ENCODE data around the gene FRMD4A. TPM values are rescaled to one million over a fixed set of nuclear protein-coding genes. Genes with fewer than 3 reads are reported as not detected.
"Not testable (repeated sequence)": the region's sequence is repeated elsewhere in the genome, so short reads cannot be mapped to it uniquely, and the experiment has no call there.

FRMD4A gene
- total RNA-seq, 1 experiment from 2014 or later: 1.1 TPM

DNA sequence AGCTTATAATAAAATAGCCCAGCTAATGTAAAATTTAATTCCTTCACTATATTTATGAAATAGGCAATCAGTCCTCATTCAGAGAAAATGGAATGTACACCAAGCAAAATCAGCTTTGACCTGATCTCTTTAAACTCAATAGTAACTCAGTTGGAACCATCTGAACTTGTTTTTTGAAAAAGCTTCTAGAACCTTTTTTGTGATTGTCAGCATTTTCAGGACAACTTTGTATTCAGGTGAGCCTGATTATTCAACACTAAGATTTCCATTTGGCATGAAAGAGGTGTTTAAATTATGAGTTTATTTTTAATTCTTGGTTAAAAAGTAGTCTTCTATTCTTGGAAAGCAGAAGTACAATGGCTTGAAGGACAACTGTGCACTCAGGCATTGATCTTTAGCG is 89.5 kb downstream of the FRMD4A start:
- DNase-seq (ENCODE audit: low spot score): no peak

DNA sequence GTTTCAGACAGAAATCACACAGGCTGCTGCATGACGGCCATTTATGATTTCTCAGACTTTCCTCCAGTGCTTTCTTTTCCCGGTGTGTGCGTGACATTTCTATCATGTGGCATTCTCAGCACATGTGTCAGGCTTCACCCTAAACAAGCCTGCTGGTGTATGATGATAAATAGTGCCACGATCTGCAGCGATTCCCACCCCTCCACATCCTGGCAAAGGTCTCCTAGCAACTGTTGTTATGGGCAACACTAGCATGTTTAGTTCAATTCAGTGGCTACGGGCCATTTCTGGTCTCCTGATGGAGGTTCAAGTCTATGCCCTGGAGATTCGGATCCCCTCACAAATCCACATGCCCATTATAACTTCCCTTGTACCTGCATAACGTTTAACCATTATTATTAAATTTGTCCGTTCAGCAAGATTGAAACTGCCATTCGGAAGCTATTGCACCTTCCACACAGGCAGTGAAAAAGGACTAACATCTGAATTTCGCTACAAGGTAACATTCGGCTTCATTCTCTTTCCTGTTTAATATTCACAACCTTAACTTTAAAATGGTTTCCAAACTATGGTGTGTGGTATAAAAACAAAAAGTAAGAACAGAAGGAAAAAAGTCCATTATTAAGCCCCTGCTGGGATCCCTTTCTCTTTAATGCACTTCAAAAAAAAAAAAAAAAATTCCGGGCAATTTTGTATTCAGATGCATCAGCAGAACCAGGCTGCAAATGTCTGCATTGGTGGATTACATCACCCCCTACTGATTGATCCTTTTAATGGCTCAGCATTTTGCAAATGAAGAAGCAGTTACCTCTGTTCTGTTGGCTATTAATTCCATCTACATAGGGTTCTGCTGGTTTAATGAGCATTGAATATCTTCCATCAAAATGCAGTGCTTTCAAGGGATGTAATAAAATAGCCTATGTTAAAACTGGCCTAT is 90.2 kb downstream of the FRMD4A start:
- DNase-seq (ENCODE audit: low spot score): no peak

DNA sequence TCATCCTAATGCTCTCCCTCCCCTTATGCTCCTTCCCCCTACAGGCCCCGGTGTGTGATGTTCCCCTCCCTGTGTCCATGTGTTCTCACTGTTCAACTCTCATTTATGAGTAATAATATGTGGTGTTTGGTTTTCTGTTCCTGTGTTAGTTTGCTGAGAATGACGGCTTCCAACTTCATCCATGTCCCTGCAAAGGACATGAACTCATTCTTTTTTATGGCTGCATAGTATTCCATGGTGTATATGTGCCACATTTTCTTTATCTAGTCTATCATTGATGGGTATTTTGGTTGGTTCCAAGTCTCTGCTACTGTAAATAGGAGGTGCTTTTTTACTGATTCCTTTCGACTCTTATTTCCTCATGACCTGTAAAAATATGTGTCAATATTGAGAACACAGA is 92.1 kb downstream of the FRMD4A start:
- DNase-seq (ENCODE audit: low spot score): not testable (repeated sequence)

DNA sequence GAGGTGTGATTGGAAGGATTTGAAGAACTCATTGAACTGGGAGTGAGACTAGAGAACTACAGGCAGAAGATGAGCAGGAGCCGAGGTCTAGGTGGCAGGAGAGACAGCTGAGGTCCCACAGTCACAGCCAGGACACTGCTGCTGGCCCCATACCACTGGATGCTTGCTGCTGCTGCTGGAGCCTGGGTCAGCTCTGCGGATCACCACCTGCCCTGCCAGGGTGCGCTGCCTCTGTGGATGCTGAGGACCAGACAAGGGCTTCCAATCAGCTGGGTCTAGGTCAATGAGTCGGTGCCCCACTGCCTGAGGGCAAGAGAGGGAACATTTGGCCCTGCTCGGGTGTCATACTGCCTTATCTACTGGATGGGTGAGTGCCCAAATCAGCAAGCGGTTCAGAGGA is 94.4 kb downstream of the FRMD4A start:
- no peak for DNase-seq (ENCODE audit: low spot score)

DNA sequence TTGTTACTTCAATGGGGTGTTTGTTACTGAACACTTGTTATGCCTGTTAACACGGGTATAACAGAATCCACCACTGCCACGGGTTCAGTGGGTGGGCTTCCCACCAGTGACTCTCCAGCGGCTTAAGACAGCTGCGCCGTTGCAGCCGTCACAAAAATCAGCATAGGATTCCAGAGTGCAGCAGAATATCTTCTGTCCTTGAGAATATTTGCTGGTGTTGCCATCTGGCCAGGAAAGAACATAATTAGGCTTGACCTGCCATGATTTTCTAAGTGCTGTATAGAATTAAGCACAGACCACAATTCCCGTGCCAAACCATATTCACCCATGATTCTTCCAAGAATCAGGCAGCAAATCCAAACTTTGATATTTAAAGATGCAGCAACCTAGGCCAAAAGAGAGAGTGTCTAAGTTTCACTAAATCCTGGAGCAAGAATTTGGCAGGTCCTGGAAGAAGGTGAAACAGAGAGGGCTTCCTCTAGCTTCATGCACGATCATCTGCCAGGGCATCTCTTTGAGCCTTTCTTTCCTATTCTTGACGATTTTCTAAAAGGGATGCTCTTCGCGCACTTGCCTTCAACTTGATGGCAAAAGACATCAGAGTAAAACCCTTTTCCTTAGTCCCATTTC is 95.0 kb downstream of the FRMD4A start:
- no peak for DNase-seq (ENCODE audit: low spot score)

DNA sequence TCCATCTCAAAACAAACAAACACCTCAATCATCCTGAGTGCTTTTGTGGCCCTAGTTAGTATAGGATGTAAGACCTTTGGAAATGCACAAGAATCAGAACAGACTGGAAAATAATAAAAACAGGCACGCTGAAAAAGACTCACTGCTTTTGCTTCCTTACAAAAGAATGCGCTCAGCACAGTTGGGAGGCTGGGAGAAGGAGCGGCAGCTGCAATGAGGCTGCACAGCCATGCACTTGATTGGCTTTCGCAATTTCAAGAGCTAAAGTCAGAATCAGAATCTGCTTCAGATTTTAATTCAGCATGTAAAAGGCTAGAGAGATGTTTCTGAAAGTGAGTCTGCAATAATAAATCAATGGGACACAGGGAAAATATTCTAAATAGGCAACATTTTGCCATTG is 97.2 kb downstream of the FRMD4A start:
- no peak for DNase-seq (ENCODE audit: low spot score)

DNA sequence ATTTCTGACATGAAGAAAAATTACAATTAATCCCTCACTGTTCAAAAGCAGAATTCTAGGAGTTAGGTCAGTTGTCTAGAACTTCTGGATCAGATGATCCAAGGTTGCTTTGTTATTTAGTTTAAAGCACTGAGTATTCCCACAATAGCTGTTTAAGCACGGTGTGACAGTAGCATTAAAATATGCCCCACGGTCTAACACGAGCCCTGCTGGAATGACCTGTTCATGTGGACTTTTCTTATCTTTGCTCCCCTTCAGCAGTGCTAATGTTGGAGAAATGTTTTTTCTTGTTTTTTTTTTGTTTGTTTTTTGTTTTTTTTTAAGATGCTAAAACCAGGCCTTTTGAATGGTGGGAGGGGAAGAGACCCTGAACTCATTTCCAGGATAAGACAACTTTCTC is 101.9 kb downstream of the FRMD4A start:
- DNase-seq (ENCODE audit: low spot score): not testable (repeated sequence)

DNA sequence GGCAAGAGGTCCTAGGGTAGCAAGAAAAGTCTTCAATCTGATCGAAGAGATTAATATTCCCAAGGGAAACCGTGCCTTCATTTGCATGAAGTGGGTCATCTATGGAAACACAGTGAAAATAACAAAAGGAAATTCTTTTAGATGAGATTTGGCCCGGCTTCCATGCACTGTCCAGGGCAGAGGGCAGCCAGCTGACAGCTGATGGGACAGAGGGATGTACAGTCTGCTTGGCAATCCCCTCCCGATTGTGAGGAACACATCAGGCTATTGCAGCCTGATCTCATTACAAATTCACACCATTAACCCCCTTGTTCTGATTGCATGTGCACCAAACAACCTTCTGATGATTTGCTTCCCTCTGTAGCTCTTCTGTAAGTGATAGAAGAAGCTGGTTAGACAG is 105.3 kb downstream of the FRMD4A start:
- no peak for DNase-seq (ENCODE audit: low spot score)

DNA sequence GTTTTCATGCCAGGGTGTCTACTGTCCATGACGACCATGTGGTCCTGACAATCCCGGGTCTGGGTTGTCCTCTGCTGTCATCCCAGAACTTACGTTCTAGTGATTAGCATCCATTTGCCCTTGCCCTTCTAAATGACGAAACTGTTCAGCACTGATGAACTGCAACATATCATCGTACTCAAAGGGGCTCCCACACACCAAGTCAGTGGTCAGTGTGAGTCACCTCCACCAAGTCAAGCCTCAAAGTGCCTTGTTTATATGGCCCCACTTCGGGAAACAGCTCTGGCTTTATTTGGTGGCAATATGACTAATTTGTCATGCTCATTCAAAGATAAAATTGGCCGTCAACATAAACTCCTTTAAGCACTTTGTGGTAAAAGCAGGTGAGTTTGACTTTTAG is 110.7 kb downstream of the FRMD4A start:
- DNase-seq (ENCODE audit: low spot score): peak; percentile 25

DNA sequence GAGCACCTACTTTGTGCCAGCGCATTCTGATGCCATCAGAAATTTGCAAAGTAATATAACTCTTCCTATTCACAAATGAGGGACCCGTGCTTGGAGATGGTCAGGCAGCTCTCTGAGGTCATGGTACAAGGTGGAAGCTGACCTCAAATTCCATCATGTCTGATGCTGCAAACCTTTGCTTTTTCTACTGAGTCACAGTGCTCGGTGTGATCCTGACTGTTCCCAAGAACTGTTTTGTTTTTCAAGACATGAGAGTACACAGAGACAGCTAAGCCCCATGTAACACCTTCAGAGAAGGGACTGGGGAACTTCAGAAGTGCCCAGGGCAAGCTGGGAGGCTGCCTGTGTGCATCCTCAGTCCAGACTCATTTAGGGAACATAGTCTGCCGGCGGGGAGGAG is 111.3 kb downstream of the FRMD4A start:
- DNase-seq (ENCODE audit: low spot score): no peak

DNA sequence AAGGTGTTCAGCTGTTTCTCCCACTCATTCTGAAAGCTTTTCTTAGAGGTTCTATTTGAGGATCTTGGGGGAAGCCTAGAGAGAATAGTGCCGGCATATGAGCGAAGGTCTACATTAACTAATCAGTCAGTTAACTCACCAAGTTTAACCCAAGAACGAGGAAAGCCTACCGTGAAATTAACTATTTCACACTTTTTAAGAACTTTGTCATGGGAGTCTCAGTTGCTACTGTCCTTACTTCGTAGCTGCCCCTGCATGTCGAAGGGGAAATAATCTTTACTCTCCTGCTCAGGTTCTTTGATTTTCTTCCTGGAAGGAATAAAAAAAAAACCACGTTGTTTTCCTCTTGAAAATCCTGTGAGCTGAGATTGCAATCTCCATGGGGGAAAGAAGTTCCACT is 115.1 kb downstream of the FRMD4A start:
- DNase-seq (ENCODE audit: low spot score): no peak

DNA sequence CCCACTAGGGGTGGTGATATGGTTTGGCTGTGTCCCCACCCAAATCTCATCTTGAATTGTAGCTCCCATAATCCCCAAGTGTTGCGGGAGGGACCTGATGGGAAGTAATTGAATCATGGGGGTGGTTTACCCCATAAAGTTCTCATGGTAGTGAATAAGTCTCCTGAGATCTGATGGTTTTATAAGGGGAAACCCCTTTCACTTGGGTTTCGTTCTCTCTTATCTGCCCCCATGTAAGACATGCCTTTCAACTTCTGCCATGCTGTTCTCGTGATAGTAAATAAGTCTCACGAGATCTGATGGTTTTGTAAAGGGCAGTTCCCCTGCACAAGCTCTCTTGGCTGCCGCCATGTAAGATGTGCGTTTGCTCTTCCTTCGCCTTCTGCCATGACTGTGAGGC is 117.0 kb downstream of the FRMD4A start:
- not testable (repeated sequence) for DNase-seq (ENCODE audit: low spot score)

DNA sequence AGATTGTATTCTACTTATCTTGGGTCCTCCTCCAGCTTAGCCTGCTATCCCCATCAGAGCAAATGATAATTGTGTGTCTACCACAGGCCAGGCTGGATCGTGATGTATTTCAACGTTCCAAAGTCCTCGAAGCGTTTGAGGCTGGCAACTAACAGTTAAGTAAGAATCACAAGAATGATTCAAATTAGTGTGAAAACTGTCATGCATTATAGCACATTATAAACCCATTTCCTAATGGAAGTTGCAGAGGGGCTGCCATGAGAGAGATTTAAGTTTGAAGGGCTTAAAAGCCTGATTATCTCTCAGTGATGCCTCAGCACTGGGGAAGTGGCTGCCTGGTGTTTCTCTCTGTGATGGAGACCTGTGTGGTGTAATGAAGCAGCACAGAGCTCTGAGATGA is 119.1 kb downstream of the FRMD4A start:
- DNase-seq (ENCODE audit: low spot score): no peak

DNA sequence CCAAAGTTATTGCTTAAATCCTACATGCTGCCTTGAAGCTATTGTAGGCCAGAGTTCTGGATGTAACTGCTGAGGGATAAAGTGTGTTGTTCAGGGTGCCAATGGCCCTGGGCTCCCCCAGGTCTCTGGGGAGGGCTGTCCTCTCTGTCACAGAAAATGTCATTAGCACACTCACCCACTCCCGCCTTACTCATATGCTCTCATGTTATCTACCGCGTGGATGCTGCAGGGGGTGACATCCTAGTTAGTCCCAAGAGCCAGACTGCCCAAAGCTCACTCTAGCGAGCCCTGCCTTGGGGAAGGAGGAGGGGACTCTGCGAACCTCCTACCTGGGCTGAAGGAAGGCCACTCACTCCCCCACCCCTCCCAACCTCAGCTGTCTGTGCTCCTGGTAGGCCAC is 122.5 kb downstream of the FRMD4A start:
- DNase-seq (ENCODE audit: low spot score): no peak

DNA sequence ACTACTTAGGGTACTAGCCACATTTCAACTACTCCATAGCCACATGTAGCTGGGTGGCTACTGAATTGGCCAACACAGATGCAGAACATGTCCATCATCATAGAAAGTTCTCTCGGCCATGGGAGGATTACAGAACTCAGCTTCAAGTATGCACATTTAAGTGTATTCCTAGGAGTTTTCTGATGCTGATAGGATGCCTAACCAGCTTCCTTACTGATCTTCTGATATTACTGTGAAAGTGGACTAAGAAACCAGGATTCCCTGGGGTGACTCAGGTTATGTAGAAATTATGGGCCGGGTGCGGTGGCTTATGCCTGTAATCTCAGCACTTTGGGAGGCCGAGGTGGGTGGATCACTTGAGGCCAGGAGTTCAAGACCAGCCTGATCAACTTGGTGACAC is 125.5 kb downstream of the FRMD4A start:
- no peak for DNase-seq (ENCODE audit: low spot score)

DNA sequence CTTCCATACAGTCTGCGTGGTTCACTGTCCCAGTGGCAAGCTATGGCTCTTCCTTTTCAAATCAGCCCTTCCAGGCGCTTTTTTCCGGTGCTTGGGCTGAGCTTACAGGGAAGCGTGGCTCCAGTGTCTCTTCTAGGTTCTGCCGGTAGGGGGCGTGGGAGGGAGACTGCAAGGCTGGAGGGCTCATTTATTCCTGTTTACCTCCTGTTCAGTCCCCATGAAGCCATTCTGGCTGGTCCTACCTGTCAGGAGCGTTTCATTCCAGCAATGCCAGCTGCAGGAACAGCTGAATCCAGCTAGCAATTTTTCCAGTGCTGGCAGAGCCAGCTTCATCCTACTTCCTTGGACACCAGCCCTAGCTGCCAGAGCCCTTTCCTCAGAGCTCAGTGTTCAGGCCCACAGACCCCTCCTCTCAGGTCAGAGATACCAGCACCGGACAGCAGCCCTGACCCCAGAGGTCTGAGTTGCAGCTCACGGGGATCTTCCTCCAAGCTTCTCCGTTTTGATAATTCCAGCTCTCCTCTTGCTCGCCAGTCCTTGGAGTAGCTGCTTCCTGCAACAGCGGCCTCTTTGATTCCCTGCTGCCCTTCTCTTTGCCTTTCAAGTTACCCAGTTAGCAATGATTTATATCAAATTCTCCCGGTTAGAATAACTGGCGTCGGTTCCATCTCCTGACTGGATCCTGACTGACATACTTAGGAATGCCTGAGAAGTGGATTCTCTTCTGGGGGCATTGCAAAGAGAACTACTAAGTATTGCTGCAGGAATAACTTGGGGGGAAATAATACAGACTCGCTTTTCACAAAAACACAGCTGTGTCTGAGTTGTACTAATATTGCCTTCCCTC is 129.8 kb downstream of the FRMD4A start:
- no peak for DNase-seq (ENCODE audit: low spot score)

DNA sequence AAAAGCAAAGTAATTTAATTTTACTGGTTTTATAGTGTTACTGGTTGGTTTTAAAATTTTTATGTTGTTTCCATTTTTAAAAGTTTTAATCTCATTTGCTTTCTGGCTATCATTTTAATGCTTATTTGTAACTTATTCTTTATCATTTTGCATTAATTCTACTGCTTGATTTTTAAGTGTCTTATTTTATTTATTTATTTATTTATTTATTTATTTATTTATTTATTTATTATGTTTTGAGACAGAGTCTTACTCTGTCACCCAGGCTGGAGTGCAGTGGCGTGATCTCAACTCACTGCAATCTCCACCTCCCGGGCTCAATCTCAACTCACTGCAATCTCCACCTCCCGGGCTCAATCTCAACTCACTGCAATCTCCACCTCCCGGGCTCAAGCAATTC is 131.6 kb downstream of the FRMD4A start:
- not testable (repeated sequence) for DNase-seq (ENCODE audit: low spot score)

DNA sequence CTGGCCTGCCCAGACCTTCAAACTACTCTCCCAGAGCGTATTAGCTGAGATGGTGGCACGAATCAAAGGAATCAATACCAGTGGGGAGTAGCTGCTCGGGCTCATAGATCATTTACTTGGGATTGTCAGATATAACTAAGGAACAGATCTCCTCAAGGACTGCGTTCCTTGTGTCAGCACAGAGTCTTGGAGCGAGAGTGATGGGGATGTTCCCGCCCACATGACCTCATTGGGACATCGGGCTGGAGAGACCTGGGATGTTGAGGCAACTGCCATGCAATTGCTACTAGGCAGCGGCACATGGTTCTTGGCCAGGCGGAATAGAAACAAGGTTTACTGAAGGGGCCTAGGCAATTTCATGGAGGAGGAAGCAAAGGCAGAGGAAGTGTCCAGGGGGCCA is 132.6 kb downstream of the FRMD4A start:
- no peak for DNase-seq (ENCODE audit: low spot score)

DNA sequence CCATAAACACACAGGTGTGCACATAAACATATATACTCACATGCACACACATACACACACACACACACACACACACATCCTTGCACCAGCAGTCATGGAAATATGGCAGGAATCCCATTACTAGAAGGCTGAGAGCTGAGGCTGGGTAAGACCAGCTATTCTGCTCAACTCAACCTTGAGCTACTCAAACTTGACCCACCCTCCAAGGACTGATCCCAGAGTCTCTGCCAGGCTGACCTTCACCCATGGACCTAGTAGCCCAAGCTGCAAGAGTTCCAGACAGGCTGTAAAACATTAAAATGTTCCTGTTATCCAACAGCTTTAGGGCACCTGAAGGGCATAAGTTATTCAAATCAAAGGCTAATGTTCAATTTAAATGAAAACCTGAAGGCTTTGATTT is 134.6 kb downstream of the FRMD4A start:
- no peak for DNase-seq (ENCODE audit: low spot score)

DNA sequence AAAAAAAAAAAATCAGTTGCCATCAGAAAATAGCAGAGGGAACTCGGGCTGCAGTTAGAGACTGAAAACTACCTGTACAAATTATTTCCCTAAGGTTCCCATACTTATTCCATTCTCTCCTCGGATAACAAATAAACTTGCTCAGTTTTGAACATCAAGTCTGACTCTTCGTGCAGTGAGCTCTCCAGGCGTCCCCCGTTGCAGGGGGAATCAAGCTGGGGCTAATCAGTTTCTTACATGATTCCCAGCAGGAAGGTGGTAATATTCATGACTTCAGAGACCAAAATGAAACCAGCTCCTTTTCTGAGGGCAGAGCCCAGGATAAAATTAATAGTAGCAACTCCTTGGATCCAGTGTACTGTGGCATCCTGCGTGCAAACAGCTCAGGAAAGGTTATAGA is 135.3 kb downstream of the FRMD4A start:
- DNase-seq (ENCODE audit: low spot score): no peak

DNA sequence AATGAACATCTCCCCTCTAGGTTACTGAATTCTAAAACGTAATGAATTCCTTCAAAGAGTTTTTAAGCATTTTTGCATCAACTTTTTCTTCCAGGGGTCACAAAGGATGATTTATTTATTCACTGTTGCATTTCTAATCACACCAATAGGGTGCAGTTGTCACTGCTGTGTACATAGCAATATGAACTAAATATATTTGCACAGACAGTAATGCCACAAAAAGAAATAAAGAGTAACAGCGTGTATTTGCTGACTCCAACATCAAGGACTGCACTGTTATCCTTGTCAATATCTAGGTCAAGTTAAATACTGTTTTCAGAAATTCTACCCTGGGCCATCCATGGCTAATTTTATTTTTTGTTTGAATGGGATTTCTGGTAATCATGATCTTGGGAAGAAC is 138.0 kb downstream of the FRMD4A start:
- no peak for DNase-seq (ENCODE audit: low spot score)

DNA sequence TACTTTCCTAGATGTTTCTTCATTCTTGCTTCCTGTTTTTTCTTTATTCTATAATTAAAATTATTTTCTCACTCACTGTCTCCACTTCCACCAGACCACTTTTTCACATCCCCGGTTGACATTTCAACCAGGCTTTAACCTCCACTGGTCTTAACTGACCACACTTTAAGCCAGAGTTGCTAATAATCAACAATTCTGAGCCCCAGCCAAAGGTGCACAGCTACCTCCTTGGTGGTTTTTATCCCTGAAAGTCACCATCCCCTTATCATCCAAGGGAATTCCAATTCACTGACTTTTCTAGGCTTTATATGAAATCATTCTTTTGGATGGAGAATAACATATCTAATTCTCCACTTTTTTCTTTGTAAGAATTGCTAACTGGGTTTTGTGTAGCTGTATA is 138.9 kb downstream of the FRMD4A start:
- no peak for DNase-seq (ENCODE audit: low spot score)

All from H4 (cell line).